Caco-2 (cell line): ENCODE data around the gene OXSR1. TPM values are rescaled to one million over a fixed set of nuclear protein-coding genes. Genes with fewer than 3 reads are reported as not detected.
"Not testable (repeated sequence)": the region's sequence is repeated elsewhere in the genome, so short reads cannot be mapped to it uniquely, and the experiment has no call there.

Experiments used
- BruUV-seq: library from RNA; stranded (reverse); fragments of 400-500 nt; replicated peaks from 2 replicates; lab custom pipeline; 2021; lab: Mats Ljungman, UMichigan
- CTCF ChIA-PET: fragments of 300-600 bp; sonication (Branson Sonifier 250); formaldehyde crosslinking; loops from one replicate; lab custom pipeline; 2022; ENCODE audit warnings: antibody characterized with exemption; lab: Charles Lee
- POLR2A ChIA-PET: fragments of 300-600 bp; sonication (Branson Sonifier 250); formaldehyde crosslinking; loops from one replicate; lab custom pipeline; 2022; ENCODE audit warnings: antibody characterized with exemption; lab: Charles Lee
- DNase-seq, 2 experiments: peaks; one replicate each; pipeline versions ENCODE4 v3.0.0 to v3.0.0-alpha.2; 2020 to 2022
- H3K27me3 ChIP-seq: replicated peaks from 2 replicates; pipeline ENCODE4 v1.6.0; 2011; ENCODE audit warnings: low read length; ENCODE audit not compliant: control insufficient read depth, insufficient read depth
- H3K36me3 ChIP-seq: 2 replicates; pipeline ENCODE4 v1.5.1; 2011; ENCODE audit warnings: low read length; ENCODE audit not compliant: control insufficient read depth, insufficient read depth
- H3K4me1 ChIP-seq: fragments of 250-450 bp; sonication (Bioruptor Pico); 2 replicates; pipeline ENCODE4 v1.5.1; 2020; ENCODE audit warnings: mild to moderate bottlenecking
- H3K4me3 ChIP-seq: 2 replicates; pipeline ENCODE4 v1.5.1; 2011; ENCODE audit warnings: low read depth, mild to moderate bottlenecking, control low read depth, low read length
- H3K9me3 ChIP-seq: fragments of 250-450 bp; sonication (Bioruptor Pico); 2 replicates; pipeline ENCODE4 v1.5.1; 2020; ENCODE audit warnings: mild to moderate bottlenecking, moderate library complexity
- H3K27ac Mint-ChIP-seq: one replicate; pipeline ENCODE4 v1.8.0; 2022; ENCODE audit warnings: mixed read lengths; ENCODE audit not compliant: unreplicated experiment
- H3K27me3 Mint-ChIP-seq: one replicate; pipeline ENCODE4 v1.8.0; 2022; ENCODE audit warnings: mixed read lengths; ENCODE audit not compliant: insufficient read depth, unreplicated experiment
- H3K36me3 Mint-ChIP-seq: one replicate; pipeline ENCODE4 v1.8.0; 2022; ENCODE audit warnings: mild to moderate bottlenecking, mixed read lengths; ENCODE audit not compliant: insufficient read depth, unreplicated experiment
- H3K4me1 Mint-ChIP-seq: one replicate; pipeline ENCODE4 v1.8.0; 2022; ENCODE audit warnings: low read depth, mixed read lengths; ENCODE audit not compliant: unreplicated experiment
- H3K4me3 Mint-ChIP-seq: one replicate; pipeline ENCODE4 v1.8.0; 2022; ENCODE audit warnings: mild to moderate bottlenecking, moderate library complexity, mixed read lengths; ENCODE audit not compliant: unreplicated experiment
- H3K9me3 Mint-ChIP-seq: one replicate; pipeline ENCODE4 v1.8.0; 2022; ENCODE audit warnings: mixed read lengths; ENCODE audit not compliant: unreplicated experiment
- CTCF ChIP-seq, 2 experiments: fragments of 200-600 bp in 1 of 2; IDR thresholded peaks; 1 replicate in 1 of 2; 2 replicates in 1 of 2; pipeline versions ENCODE4 v1.5.1 to v1.8.0; 2011 to 2022; ENCODE audit warnings: antibody characterized with exemption in 1 of 2, control low read depth in 1 of 2, inconsistent platforms in 1 of 2, low read depth in 1 of 2, low read length in 1 of 2, mild to moderate bottlenecking in 1 of 2, moderate library complexity in 1 of 2; ENCODE audit not compliant: insufficient read depth in 1 of 2, severe bottlenecking in 1 of 2, unreplicated experiment in 1 of 2
- intact Hi-C: fragments of 100-400 bp; cut with micrococcal nuclease; formaldehyde crosslinking; loops from one replicate; pipeline ENCODE4 v1.10.0; 2022; ENCODE audit not compliant: unreplicated experiment
- total RNA-seq: library from RNA; stranded (reverse); gene quantifications from 2 replicates; pipeline ENCODE4 v1.2.3, GENCODE V29; 2022

Gene OXSR1
- total RNA-seq, 1 experiment from 2014 or later = 39.2 TPM

- H3K27me3 Mint-ChIP-seq = no peaks in the 10 kb centered on the region
- H3K36me3 ChIP-seq = peaks cover 26% of the 10 kb centered on the region
- DNase-seq = no peak
- peaks cover 66% of the 10 kb centered on the region for H3K4me1 ChIP-seq
- no peaks in the 10 kb centered on the region for H3K9me3 Mint-ChIP-seq
- peak in 1 of 2 experiments; percentile 30 for TF ChIP-seq CTCF (IDR thresholded peaks at IDR 0.05; ENCODE audit: insufficient read depth in 1 of 2, low read depth in 1 of 2, low read length in 1 of 2, severe bottlenecking in 1 of 2, unreplicated experiment in 1 of 2)
- no peak overlapping the region for H3K4me3 ChIP-seq
- no peaks in the 10 kb centered on the region for H3K27me3 ChIP-seq
- H3K36me3 Mint-ChIP-seq = peaks cover 88% of the 10 kb centered on the region
- H3K27ac Mint-ChIP-seq = peak overlapping the region; percentile 82
- peaks cover 24% of the 10 kb centered on the region for H3K4me1 Mint-ChIP-seq
- intact Hi-C loops = loop anchor here (10.0 kb wide), 1 partner anchor 323 kb away; the partner anchor contains the start of gene ACVR2B
- POLR2A ChIA-PET = no interaction called here
- CTCF ChIA-PET = no interaction called here
- H3K4me3 Mint-ChIP-seq = no peak overlapping the region
- no peaks in the 10 kb centered on the region for H3K9me3 ChIP-seq
- no TSS peak for BruUV-seq
Measured at GRCh38 chr3:38131621-38132369, 33.5 kb upstream of the OXSR1 start.

GRCh38 chr3:38133209-38133556, 32.2 kb upstream of the OXSR1 start:
- CTCF ChIA-PET = interaction anchor here (0.8 to 1.2 kb wide), 4 partner anchors 15 to 214 kb away, joined by 3 to 8 read pairs (median 3); partner anchors contain the start of genes OXSR1 and XYLB
- peak overlapping the region; percentile 82 for H3K27ac Mint-ChIP-seq
- 0 out of 2 replicates have a peak overlapping the region, but pooled peaks have one; percentile 6 for H3K4me3 ChIP-seq
- no peaks in the 10 kb centered on the region for H3K9me3 Mint-ChIP-seq
- peaks cover 24% of the 10 kb centered on the region for H3K4me1 Mint-ChIP-seq
- H3K27me3 ChIP-seq = no peaks in the 10 kb centered on the region
- peaks cover 66% of the 10 kb centered on the region for H3K4me1 ChIP-seq
- POLR2A ChIA-PET = interaction anchor here (1.5 to 2.1 kb wide), 2 partner anchors 13 to 32 kb away, joined by 5 to 24 read pairs; partner anchors contain the start of gene OXSR1
- intact Hi-C loops = loop anchor here (1.0 to 10.0 kb wide), 3 partner anchors 9 to 322 kb away; partner anchors contain the start of genes ACVR2B and OXSR1
- H3K36me3 ChIP-seq = peaks cover 21% of the 10 kb centered on the region
- peaks cover 80% of the 10 kb centered on the region for H3K36me3 Mint-ChIP-seq
- DNase-seq = no peak
- no peaks in the 10 kb centered on the region for H3K27me3 Mint-ChIP-seq
- TSS peak; percentile 39 for BruUV-seq
- TF ChIP-seq CTCF (IDR thresholded peaks at IDR 0.05; ENCODE audit: insufficient read depth in 1 of 2, low read depth in 1 of 2, low read length in 1 of 2, severe bottlenecking in 1 of 2, unreplicated experiment in 1 of 2) = no peak
- peak overlapping the region; percentile 95 for H3K4me3 Mint-ChIP-seq
- H3K9me3 ChIP-seq = no peaks in the 10 kb centered on the region

GRCh38 chr3:38133557-38134405, 31.6 kb upstream of the OXSR1 start:
- Histone ChIP-seq H3K4me1 (peaks cover 64% of the 10 kb centered on the region), H3K4me3 (no peak overlapping the region), H3K36me3 (peaks cover 21% of the 10 kb centered on the region), H3K27me3 (no peaks in the 10 kb centered on the region), H3K9me3 (no peaks in the 10 kb centered on the region)
- no TSS peak for BruUV-seq
- Mint-ChIP-seq H3K27me3 (no peaks in the 10 kb centered on the region), H3K4me1 (peaks cover 24% of the 10 kb centered on the region), H3K9me3 (no peaks in the 10 kb centered on the region), H3K4me3 (peak overlapping the region; percentile 95), H3K36me3 (peaks cover 76% of the 10 kb centered on the region), H3K27ac (peak overlapping the region; percentile 82)
- intact Hi-C loops = loop anchor here (1.0 to 10.0 kb wide), 3 partner anchors 9 to 321 kb away; partner anchors contain the start of genes ACVR2B and OXSR1
- CTCF ChIA-PET = interaction anchor here (0.8 to 1.2 kb wide), 4 partner anchors 16 to 213 kb away, joined by 3 to 8 read pairs (median 3); partner anchors contain the start of genes OXSR1 and XYLB
- POLR2A ChIA-PET = interaction anchor here (1.5 to 2.1 kb wide), 2 partner anchors 14 to 32 kb away, joined by 5 to 24 read pairs; partner anchors contain the start of gene OXSR1
- peak; percentile 80 to 87 for DNase-seq
- no peak for TF ChIP-seq CTCF (IDR thresholded peaks at IDR 0.05; ENCODE audit: insufficient read depth in 1 of 2, low read depth in 1 of 2, low read length in 1 of 2, severe bottlenecking in 1 of 2, unreplicated experiment in 1 of 2)

- intact Hi-C loops = loop anchor here (5.0 to 10.0 kb wide), 2 partner anchors 103 to 320 kb away; partner anchors contain the start of gene ACVR2B
- CTCF ChIA-PET = not testable (repeated sequence)
- POLR2A ChIA-PET = interaction anchor here (1.5 to 2.1 kb wide), 2 partner anchors 15 to 31 kb away, joined by 5 to 24 read pairs; partner anchors contain the start of gene OXSR1
Measured at GRCh38 chr3:38134517-38135143, 30.7 kb upstream of the OXSR1 start.

More at GRCh38 chr3:38134517-38135143, 30.7 kb upstream of the OXSR1 start:
- not testable (repeated sequence) for H3K27me3 ChIP-seq, H3K9me3 Mint-ChIP-seq, BruUV-seq, H3K9me3 ChIP-seq, H3K27me3 Mint-ChIP-seq
- Histone ChIP-seq H3K4me1 (peaks cover 61% of the 10 kb centered on the region), H3K4me3 (peak overlapping the region; percentile 91), H3K36me3 (peaks cover 15% of the 10 kb centered on the region)
- H3K4me1 Mint-ChIP-seq = peaks cover 27% of the 10 kb centered on the region
- H3K4me3 Mint-ChIP-seq = peak overlapping the region; percentile 95
- DNase-seq = peak in 1 of 2 experiments; percentile 38
- H3K36me3 Mint-ChIP-seq = peaks cover 68% of the 10 kb centered on the region
- peak overlapping the region; percentile 82 for H3K27ac Mint-ChIP-seq
